Activated CD8-positive, alpha-beta T cell treated with anti-CD3 and anti-CD28 coated beads for 36 hours (primary cell): ENCODE measurements around the gene LSM4. TPM values are rescaled to one million over a fixed set of nuclear protein-coding genes. Genes with fewer than 3 reads are reported as not detected.

Source experiments
- ATAC-seq: fragments of 200-7000 bp; cut with Tn5 transposase; one replicate; pipeline ENCODE4 v1.10.0; 2021; ENCODE audit warnings: mild to moderate bottlenecking, moderate library complexity
- CTCF ChIA-PET: fragments of 350-600 bp; sonication (Branson Sonifier 250); formaldehyde crosslinking; loops from one replicate; lab custom pipeline; 2021; ENCODE audit warnings: antibody characterized with exemption; lab: Charles Lee
- POLR2A ChIA-PET: fragments of 350-600 bp; sonication (Branson Sonifier 250); formaldehyde crosslinking; loops from one replicate; lab custom pipeline; 2021; ENCODE audit warnings: antibody characterized with exemption; lab: Charles Lee
- DNase-seq: peaks from one replicate; pipeline ENCODE4 v3.0.0-alpha.2; 2020
- H3K27ac Mint-ChIP-seq: one replicate; pipeline ENCODE4 v1.8.0; 2021; ENCODE audit warnings: mild to moderate bottlenecking, mixed read lengths
- H3K27me3 Mint-ChIP-seq: one replicate; pipeline ENCODE4 v1.8.0; 2021; ENCODE audit warnings: mixed read lengths
- H3K36me3 Mint-ChIP-seq: one replicate; pipeline ENCODE4 v1.8.0; 2021; ENCODE audit warnings: low read depth, mixed read lengths
- H3K4me1 Mint-ChIP-seq: one replicate; pipeline ENCODE4 v1.8.0; 2021; ENCODE audit warnings: low read depth, mixed read lengths
- H3K4me3 Mint-ChIP-seq: one replicate; pipeline ENCODE4 v1.8.0; 2021; ENCODE audit warnings: mild to moderate bottlenecking, moderate library complexity, mixed read lengths
- H3K9me3 Mint-ChIP-seq: one replicate; pipeline ENCODE4 v1.8.0; 2021; ENCODE audit warnings: mixed read lengths
- intact Hi-C: fragments of 100-400 bp; cut with micrococcal nuclease; formaldehyde crosslinking; loops from one replicate; pipeline ENCODE4 v1.10.0; 2022
- total RNA-seq, 2 experiments: library from RNA; stranded (reverse); gene quantifications; one replicate each; pipeline ENCODE4 v1.2.3, GENCODE V29; 2021
- TF ChIP-seq, protein P1 (sequence below): fragments of 200-600 bp; IDR thresholded peaks from one replicate; pipeline ENCODE4 v1.8.0; 2022; ENCODE audit warnings: antibody characterized with exemption, mild to moderate bottlenecking

The LSM4 gene
- total RNA-seq, 2 experiments from 2014 or later: 426 to 433 TPM

- TF ChIP-seq, protein P1, sequence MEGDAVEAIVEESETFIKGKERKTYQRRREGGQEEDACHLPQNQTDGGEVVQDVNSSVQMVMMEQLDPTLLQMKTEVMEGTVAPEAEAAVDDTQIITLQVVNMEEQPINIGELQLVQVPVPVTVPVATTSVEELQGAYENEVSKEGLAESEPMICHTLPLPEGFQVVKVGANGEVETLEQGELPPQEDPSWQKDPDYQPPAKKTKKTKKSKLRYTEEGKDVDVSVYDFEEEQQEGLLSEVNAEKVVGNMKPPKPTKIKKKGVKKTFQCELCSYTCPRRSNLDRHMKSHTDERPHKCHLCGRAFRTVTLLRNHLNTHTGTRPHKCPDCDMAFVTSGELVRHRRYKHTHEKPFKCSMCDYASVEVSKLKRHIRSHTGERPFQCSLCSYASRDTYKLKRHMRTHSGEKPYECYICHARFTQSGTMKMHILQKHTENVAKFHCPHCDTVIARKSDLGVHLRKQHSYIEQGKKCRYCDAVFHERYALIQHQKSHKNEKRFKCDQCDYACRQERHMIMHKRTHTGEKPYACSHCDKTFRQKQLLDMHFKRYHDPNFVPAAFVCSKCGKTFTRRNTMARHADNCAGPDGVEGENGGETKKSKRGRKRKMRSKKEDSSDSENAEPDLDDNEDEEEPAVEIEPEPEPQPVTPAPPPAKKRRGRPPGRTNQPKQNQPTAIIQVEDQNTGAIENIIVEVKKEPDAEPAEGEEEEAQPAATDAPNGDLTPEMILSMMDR: no peak
- intact Hi-C loops: no loop called here
- Mint-ChIP-seq H3K27ac (no peak overlapping the region), H3K4me3 (no peak overlapping the region), H3K27me3 (no peaks in the 10 kb centered on the region), H3K4me1 (peaks cover 2% of the 10 kb centered on the region), H3K9me3 (no peaks in the 10 kb centered on the region), H3K36me3 (no peaks in the 10 kb centered on the region)
- no peak for ATAC-seq
- DNase-seq: no peak
- ChIA-PET CTCF (interaction anchor here (0.6 to 9.8 kb wide), 5 partner anchors 10 to 298 kb away, joined by 3 to 85 read pairs (median 6); partner anchors contain the start of gene LSM4), POLR2A (interaction anchor here (1.5 to 1.6 kb wide), 2 partner anchors 10 to 12 kb away, joined by 3 to 6 read pairs; partner anchors contain the start of gene JUND)
Observed at GRCh38 chr19:18269070-18269723, 53.7 kb downstream of the LSM4 start.

GRCh38 chr19:18266771-18267686 is 55.8 kb downstream of the LSM4 start:
- Mint-ChIP-seq H3K36me3 (no peaks in the 10 kb centered on the region), H3K9me3 (no peaks in the 10 kb centered on the region), H3K27ac (no peak overlapping the region), H3K4me1 (no peaks in the 10 kb centered on the region), H3K27me3 (no peaks in the 10 kb centered on the region), H3K4me3 (no peak overlapping the region)
- ChIA-PET POLR2A (no interaction called here), CTCF (no interaction called here)
- intact Hi-C loops: no loop called here
- DNase-seq: no peak
- TF ChIP-seq, protein P1: no peak
- no peak for ATAC-seq

DNA sequence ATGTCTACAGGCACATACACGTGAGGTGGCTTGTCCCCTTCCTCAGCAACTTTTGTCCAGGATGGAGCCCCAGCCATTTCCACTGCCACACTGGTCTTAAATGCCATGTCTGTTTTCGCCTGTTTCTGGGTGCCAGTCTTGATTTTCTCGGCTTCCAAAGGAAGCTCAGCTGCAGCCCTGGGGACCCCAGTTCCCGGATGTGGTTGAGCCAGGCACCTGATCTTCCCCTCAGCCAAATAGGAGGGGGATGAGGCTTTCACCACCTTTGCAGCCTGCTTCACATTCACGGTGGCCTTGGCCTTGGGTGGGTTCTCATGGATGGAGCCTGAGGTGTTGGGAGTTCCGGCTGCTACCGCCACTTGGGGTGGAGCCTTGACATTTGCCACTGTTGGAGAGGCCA is 57.3 kb downstream of the LSM4 start:
- no peaks in the 10 kb centered on the region for H3K27me3 Mint-ChIP-seq
- H3K9me3 Mint-ChIP-seq: no peaks in the 10 kb centered on the region
- no peak overlapping the region for H3K27ac Mint-ChIP-seq
- ATAC-seq (no peak), DNase-seq (no peak)
- intact Hi-C loops: no loop called here
- TF ChIP-seq, protein P1: no peak
- POLR2A ChIA-PET: no interaction called here
- H3K4me3 Mint-ChIP-seq: no peak overlapping the region
- no peaks in the 10 kb centered on the region for H3K4me1 Mint-ChIP-seq
- CTCF ChIA-PET: no interaction called here
- no peaks in the 10 kb centered on the region for H3K36me3 Mint-ChIP-seq

- Mint-ChIP-seq H3K27me3 (no peaks in the 10 kb centered on the region), H3K9me3 (no peaks in the 10 kb centered on the region), H3K4me3 (no peak overlapping the region), H3K36me3 (no peaks in the 10 kb centered on the region), H3K27ac (no peak overlapping the region), H3K4me1 (no peaks in the 10 kb centered on the region)
- DNase-seq (no peak), ATAC-seq (no peak)
- TF ChIP-seq, protein P1: no peak
- CTCF ChIA-PET: no interaction called here
- POLR2A ChIA-PET: no interaction called here
- intact Hi-C loops: no loop called here
Observed at GRCh38 chr19:18264971-18265540, 57.8 kb downstream of the LSM4 start.
